ENCODE results near the gene SLC6A6. TPM values are rescaled to one million over a fixed set of nuclear protein-coding genes. Genes with fewer than 3 reads are reported as not detected.
"Not testable (repeated sequence)": the region's sequence is repeated elsewhere in the genome, so short reads cannot be mapped to it uniquely, and the experiment has no call there.

The SLC6A6 gene
- total RNA-seq, 4 donors from 2014 or later: 14.4 to 35.7 (median 17.0) TPM

DNA sequence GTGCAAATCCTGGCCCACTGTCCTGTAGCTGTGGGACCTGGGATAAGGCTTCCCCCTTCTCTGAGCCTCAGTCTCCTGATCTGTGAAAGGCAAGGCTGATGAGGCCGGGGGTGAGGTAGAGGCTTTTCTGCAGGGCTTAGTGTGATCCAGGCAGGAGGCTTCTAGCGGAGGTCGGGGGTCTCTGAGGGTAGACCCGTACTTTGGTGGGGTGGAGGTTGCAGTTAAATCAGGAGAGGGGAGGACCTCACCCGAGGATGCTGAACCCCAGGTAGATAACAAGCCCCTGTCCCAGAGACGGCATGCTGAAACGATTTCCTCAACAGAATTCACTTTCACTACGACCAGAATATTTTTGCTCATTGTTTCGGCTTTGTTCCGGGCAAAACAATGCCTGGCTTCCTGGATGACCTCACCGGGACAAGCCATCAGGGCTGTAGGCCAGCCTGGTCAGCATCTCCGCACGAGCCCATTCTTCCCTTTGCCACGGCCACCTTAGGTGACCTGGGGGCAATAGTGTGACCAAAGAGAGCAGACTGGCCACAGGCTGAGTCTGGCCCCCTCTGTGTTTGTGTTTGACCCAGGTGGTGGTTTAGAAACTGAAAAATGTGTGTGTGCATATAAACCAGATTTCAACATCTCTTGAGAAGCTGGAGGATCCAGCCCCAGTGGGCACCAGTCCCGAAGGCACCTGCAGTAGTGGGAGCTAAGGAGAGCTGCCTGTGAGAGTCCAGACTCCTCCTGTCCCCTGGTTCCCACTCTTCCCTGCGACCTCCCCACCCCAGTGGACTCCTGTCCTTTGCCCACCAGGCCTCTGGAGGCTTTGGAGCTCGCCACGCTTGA, 33.0 kb downstream of the SLC6A6 start:
- Histone ChIP-seq H3K27ac (peak overlapping the region in 3 of 4 donors; percentile 28 to 79 (median 77)), H3K27me3 (no peaks in the 10 kb centered on the region), H3K9me3 (no peaks in the 10 kb centered on the region), H3K36me3 (no peaks in the 10 kb centered on the region), H3K4me3 (peak overlapping the region in 1 of 4 donors; percentile 24), H3K4me1 (peaks cover 53 to 89% (median 81%) of the 10 kb centered on the region in 3 donors)
- DNase-seq: no peak
- WGBS, 2 donors: 67% methylated on average over 16 to 17 of the region's 18 CpGs
- TF ChIP-seq, protein P1, sequence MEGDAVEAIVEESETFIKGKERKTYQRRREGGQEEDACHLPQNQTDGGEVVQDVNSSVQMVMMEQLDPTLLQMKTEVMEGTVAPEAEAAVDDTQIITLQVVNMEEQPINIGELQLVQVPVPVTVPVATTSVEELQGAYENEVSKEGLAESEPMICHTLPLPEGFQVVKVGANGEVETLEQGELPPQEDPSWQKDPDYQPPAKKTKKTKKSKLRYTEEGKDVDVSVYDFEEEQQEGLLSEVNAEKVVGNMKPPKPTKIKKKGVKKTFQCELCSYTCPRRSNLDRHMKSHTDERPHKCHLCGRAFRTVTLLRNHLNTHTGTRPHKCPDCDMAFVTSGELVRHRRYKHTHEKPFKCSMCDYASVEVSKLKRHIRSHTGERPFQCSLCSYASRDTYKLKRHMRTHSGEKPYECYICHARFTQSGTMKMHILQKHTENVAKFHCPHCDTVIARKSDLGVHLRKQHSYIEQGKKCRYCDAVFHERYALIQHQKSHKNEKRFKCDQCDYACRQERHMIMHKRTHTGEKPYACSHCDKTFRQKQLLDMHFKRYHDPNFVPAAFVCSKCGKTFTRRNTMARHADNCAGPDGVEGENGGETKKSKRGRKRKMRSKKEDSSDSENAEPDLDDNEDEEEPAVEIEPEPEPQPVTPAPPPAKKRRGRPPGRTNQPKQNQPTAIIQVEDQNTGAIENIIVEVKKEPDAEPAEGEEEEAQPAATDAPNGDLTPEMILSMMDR (IDR thresholded peaks at IDR 0.05): no peak
- TF ChIP-seq POLR2A (IDR thresholded peaks at IDR 0.05): no peak
- intact Hi-C loops (cut with DNase I): no loop called here

- Histone ChIP-seq H3K4me1 (peaks cover 42 to 89% (median 78%) of the 10 kb centered on the region in 3 donors), H3K4me3 (no peak overlapping the region), H3K27me3 (no peaks in the 10 kb centered on the region), H3K9me3 (no peaks in the 10 kb centered on the region), H3K27ac (no peak overlapping the region), H3K36me3 (no peaks in the 10 kb centered on the region)
- intact Hi-C loops (cut with DNase I): no loop called here
- TF ChIP-seq, protein P1 (IDR thresholded peaks at IDR 0.05): no peak
- TF ChIP-seq POLR2A (IDR thresholded peaks at IDR 0.05): no peak
- DNase-seq: no peak
These were observed 34.5 kb downstream of the SLC6A6 start for GRCh38 chr3:14436954-14437281.

DNA sequence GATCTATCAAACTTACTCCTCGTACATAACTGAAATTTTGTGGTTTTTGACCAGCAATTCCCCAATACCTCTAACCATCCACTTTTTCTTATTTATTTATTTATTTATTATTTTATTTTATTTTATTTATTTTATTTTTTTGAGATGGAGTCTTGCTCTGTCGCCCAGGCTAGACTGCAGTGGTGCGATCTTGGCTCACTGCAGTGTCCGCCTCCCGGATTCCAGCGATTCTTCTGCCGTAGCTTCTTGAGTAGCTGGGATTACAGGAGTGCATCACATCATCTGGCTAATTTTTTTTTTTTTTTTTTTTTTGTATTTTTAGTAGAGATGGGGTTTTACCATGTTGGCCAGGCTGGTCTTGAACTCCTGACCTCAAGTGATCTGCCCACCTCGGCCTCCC, 35.3 kb downstream of the SLC6A6 start:
- H3K4me3 ChIP-seq; DNase-seq; H3K9me3 ChIP-seq; intact Hi-C loops (cut with DNase I); H3K27me3 ChIP-seq; H3K27ac ChIP-seq; H3K36me3 ChIP-seq: not testable (repeated sequence)
- WGBS, 2 donors: 82 to 94% methylated on average over 8 of the region's 8 CpGs
- peaks cover 35 to 89% (median 71%) of the 10 kb centered on the region in 3 donors for H3K4me1 ChIP-seq

DNA sequence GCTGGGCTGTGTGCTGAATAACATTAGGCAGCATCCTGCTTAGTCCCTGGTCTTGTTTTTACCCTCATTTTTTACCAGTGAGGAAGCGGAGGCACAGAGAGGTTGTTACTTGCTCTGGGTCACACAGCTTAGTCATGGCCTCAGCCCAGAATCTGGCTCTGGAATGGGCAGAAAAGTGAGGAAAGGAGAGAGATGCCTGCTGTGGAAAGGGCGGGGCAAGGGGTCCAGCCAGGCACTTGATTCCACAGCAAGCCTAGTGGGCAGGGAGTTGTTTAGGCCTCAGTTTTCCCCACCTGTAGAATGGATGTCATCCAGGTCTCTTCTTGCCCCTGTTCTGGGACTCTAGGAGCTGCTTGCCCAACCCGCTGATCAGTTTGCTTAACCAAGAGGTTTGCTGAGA, 35.9 kb downstream of the SLC6A6 start:
- peaks cover 0 to 2% (median 0%) of the 10 kb centered on the region in 3 donors for H3K36me3 ChIP-seq
- H3K27me3 ChIP-seq: no peaks in the 10 kb centered on the region
- no peak for DNase-seq
- no peak overlapping the region for H3K4me3 ChIP-seq
- H3K27ac ChIP-seq: no peak overlapping the region
- H3K4me1 ChIP-seq: peaks cover 29 to 85% (median 65%) of the 10 kb centered on the region in 3 donors
- 92 to 97% methylated on average over 2 to 3 of the region's 3 CpGs for WGBS, 2 donors
- H3K9me3 ChIP-seq: no peaks in the 10 kb centered on the region
- intact Hi-C loops (cut with DNase I): no loop called here
- no peak for TF ChIP-seq POLR2A (IDR thresholded peaks at IDR 0.05)
- TF ChIP-seq, protein P1 (IDR thresholded peaks at IDR 0.05): no peak

DNA sequence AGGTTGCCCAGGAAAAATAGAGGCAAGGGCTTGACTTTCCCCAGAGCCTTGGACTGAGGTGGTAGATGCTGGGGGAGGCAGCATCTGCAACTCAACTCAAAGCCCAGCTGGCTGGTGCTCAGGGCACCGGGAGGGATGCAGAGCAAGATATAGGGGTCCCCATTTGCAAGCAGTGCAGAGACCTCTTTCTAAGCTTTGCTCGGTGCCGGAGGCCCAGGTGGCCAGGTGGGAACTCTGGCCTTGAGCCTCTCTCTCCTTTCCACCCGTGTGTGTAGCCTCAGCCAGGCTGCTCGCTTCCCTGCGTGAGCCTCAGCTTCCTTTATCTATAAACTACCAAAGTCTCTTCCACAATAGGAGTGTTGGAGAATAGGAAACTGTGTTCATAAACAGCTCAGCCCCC, 36.5 kb downstream of the SLC6A6 start:
- no peak for TF ChIP-seq POLR2A (IDR thresholded peaks at IDR 0.05)
- TF ChIP-seq, protein P1 (IDR thresholded peaks at IDR 0.05): no peak
- H3K9me3 ChIP-seq: no peaks in the 10 kb centered on the region
- no peaks in the 10 kb centered on the region for H3K27me3 ChIP-seq
- intact Hi-C loops (cut with DNase I): no loop called here
- H3K4me1 ChIP-seq: peaks cover 27 to 78% (median 63%) of the 10 kb centered on the region in 3 donors
- H3K36me3 ChIP-seq: peaks cover 0 to 8% (median 0%) of the 10 kb centered on the region in 3 donors
- H3K27ac ChIP-seq: no peak overlapping the region
- no peak overlapping the region for H3K4me3 ChIP-seq
- DNase-seq: no peak
- WGBS, 2 donors: 60 to 75% methylated on average over 1 to 4 of the region's 6 CpGs

Measured in esophagus squamous epithelium (tissue), 5 donors.